Activated T-helper 17 cell treated with anti-CD3 and anti-CD28 coated beads, Interleukin-2, amount 50 U/mL, for 72 hours (primary cell): ENCODE results near the gene TUBB1. TPM values are rescaled to one million over a fixed set of nuclear protein-coding genes. Genes with fewer than 3 reads are reported as not detected.
"Not testable (repeated sequence)": the region's sequence is repeated elsewhere in the genome, so short reads cannot be mapped to it uniquely, and the experiment has no call there.

Source experiments
- ATAC-seq: fragments of 150-1000 bp; cut with Tn5 transposase; replicated peaks from 2 replicates; pipeline ENCODE4 v1.10.0; 2021; ENCODE audit warnings: mild to moderate bottlenecking, moderate library complexity
- H3K27ac Mint-ChIP-seq: one replicate; pipeline ENCODE4 v1.8.0; 2022; ENCODE audit warnings: mixed read lengths
- H3K27me3 Mint-ChIP-seq: one replicate; pipeline ENCODE4 v1.8.0; 2022; ENCODE audit warnings: mixed read lengths
- H3K36me3 Mint-ChIP-seq: one replicate; pipeline ENCODE4 v1.8.0; 2022; ENCODE audit warnings: low read depth, mild to moderate bottlenecking, mixed read lengths
- H3K4me1 Mint-ChIP-seq: one replicate; pipeline ENCODE4 v1.8.0; 2022; ENCODE audit warnings: mixed read lengths
- H3K4me3 Mint-ChIP-seq: one replicate; pipeline ENCODE4 v1.8.0; 2022; ENCODE audit warnings: mild to moderate bottlenecking, mixed read lengths
- H3K9me3 Mint-ChIP-seq: one replicate; pipeline ENCODE4 v1.8.0; 2022; ENCODE audit warnings: mixed read lengths
- total RNA-seq, 2 donors: library from RNA; stranded (reverse); gene quantifications; one replicate each; pipeline ENCODE4 v1.2.3, GENCODE V29; 2022

The TUBB1 gene
- total RNA-seq, 2 donors from 2014 or later: 0.08 to 0.13 TPM

DNA sequence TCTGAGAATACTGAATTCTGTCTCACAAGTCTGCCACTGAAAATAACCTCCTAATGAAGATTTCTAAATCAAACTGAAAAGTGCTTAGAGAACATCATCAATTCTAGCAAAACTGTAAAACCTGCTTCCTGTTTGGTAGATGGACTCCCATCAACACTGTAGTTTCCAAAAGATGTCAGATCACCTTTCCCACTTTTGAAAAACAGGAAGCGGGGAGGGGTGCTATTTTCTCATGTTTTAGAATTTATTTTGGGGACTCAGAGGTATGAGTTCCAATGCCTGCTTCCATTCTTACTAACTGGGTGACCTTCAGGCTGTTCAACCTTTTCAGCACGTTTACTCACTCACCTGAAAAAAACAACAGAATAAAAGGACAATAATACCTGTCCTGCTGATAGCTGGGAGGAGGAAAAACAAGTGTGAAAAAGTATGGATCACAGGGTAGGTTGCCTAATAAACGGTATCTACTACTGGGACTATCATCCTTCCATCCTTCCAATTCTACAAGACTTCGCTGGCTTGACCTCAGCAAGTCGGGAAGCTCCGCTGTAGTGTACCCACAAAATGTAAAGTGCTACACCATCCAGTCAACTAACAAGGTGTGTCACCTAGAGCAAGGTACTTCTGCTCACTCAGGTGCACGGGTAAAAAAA is 11.8 kb downstream of the TUBB1 start:
- Mint-ChIP-seq H3K9me3 (no peaks in the 10 kb centered on the region), H3K4me3 (peak overlapping the region; percentile 90), H3K27me3 (no peaks in the 10 kb centered on the region), H3K4me1 (peaks cover 38% of the 10 kb centered on the region), H3K36me3 (peaks cover 93% of the 10 kb centered on the region), H3K27ac (peak overlapping the region; percentile 40)
- no peak for ATAC-seq

DNA sequence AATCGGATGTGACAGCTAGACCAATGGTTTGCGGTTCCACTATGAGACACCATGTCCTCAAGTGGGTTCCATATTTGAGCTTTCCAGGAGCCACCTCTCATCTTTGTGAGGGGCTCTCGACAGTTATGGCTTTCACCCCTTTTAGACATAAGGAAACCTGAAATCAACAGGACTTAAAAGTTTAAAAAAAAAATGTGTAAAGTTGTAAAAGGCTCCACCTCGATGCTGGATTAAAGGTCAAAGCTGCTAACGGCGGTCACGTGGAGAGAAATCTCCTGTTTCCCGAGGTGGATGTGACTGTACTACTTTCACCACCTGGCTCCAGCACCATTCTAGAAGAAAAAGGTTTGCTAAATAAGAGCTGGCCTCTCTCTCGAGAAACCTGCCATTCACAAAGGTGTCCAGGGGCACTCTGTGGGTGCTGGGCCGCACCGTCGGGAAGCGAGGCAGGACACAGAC is 12.4 kb downstream of the TUBB1 start:
- H3K36me3 Mint-ChIP-seq: peaks cover 93% of the 10 kb centered on the region
- H3K4me1 Mint-ChIP-seq: peaks cover 38% of the 10 kb centered on the region
- H3K27me3 Mint-ChIP-seq: no peaks in the 10 kb centered on the region
- H3K27ac Mint-ChIP-seq: peak overlapping the region; percentile 40
- ATAC-seq: peak; percentile 18
- H3K9me3 Mint-ChIP-seq: no peaks in the 10 kb centered on the region
- H3K4me3 Mint-ChIP-seq: peak overlapping the region; percentile 90

DNA sequence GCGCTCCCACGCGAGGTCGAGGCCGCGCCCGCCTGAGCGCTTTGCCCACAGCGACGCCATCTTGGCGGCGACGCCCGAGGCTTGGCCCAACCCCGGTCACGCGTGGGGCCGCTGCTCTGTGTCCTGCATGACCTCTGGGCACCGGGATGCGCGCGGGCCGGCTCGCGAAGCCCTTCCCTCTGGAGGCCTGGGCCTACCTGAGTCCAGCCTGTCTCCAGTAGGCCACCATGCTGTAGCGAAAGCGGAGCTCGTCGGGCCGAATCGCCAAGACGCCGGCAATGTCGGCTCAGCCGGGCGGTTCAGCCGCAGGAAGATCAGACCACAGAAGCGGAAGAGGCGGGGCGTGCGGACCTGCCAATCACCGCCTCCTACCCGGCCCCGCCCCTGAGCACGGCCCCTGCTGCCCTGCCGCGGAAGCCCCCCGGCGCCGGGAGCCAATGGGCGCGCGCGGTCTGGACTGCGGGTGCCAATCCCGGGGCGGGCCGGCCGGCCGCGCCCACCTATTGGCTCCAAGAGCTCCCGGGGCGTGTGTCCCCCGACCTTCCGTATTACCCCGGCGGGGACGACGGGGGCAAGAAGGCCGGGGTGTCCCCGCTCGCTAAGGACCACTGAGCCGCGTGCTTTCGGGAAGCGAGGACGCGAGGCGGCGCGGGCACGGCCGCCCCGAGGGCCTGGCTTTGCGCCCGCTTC is 12.9 kb downstream of the TUBB1 start, which contains the start of gene ATP5F1E:
Gene ATP5F1E, minus strand, starts transcription at position 313 of the 690 bp plus-strand sequence. Its CDS starts 84 bp downstream, at position 229.
- peaks cover 37% of the 10 kb centered on the region for H3K4me1 Mint-ChIP-seq
- H3K4me3 Mint-ChIP-seq: peak within 1 kb of the TSS; percentile 90
- H3K9me3 Mint-ChIP-seq: no peaks in the 10 kb centered on the region
- peaks cover 93% of the 10 kb centered on the region for H3K36me3 Mint-ChIP-seq
- H3K27ac Mint-ChIP-seq: peak within 1 kb of the TSS; percentile 40
- no peaks in the 10 kb centered on the region for H3K27me3 Mint-ChIP-seq
- peak; percentile 94 for ATAC-seq

DNA sequence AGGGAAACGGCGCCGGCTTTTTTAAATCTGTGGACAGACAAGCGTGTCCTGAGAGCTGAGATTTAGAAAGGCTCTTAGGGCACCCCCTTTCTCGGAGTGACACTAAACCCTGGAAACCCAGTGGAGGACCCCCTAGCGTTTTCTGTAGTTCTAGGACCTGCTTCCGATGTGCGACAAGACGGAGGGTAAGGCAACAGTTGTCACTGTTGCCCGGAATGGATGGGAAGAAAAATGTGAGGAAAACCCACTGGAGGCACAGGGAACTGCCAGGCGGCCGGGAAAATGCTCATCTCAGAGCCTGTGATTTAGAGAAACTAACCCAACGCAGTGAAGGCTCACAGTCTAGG is 13.5 kb downstream of the TUBB1 start:
- peaks cover 32% of the 10 kb centered on the region for H3K4me1 Mint-ChIP-seq
- peaks cover 93% of the 10 kb centered on the region for H3K36me3 Mint-ChIP-seq
- peak overlapping the region; percentile 90 for H3K4me3 Mint-ChIP-seq
- H3K27me3 Mint-ChIP-seq: no peaks in the 10 kb centered on the region
- ATAC-seq: no peak
- H3K9me3 Mint-ChIP-seq: no peaks in the 10 kb centered on the region
- peak overlapping the region; percentile 40 for H3K27ac Mint-ChIP-seq

DNA sequence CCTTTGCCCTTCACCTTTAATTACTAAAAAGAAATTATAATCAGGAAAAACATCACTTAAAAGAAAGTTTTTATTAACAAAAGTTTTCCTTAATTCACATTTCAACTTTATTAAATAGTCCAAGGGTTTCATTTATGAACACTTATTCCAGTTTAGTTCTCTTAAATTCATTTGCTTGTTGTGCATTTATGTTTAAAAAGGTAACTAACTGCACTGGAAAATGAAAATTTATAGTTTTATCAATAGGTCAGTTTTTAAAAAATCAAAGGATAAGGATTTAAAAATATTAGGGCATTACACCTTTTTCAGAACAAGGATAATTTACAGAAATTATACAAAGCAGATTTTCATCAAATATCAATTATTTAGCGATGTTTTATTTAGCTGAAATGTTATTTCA is 13.9 kb downstream of the TUBB1 start:
- H3K4me1 Mint-ChIP-seq: peaks cover 29% of the 10 kb centered on the region
- peak overlapping the region; percentile 40 for H3K27ac Mint-ChIP-seq
- no peak for ATAC-seq
- no peaks in the 10 kb centered on the region for H3K27me3 Mint-ChIP-seq
- no peaks in the 10 kb centered on the region for H3K9me3 Mint-ChIP-seq
- peaks cover 93% of the 10 kb centered on the region for H3K36me3 Mint-ChIP-seq
- peak overlapping the region; percentile 90 for H3K4me3 Mint-ChIP-seq

DNA sequence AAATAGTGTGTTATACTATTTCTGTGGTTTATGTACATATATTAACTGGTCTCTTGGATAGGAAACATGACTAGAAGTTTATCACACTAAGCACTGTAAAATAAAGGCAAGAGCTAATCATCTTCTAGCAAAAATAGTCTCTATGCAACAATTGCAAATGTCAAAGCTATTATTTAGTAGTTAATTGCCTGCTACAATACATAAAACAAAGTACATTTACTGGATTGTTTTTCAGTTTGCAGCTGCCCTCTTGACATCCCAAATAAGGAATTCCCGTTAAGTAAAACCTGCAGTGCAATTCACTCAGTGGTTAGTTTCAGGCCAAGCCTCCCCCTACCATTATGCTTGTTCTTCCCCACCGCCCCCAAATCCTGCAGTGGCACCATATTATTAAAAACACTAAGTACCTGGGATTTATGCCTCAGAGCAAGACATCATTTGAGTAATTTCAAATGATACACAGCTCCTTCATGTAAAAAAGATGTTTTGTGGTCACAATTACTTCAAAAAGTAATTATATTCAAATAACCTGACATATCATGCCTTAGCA is 14.5 kb downstream of the TUBB1 start:
- Mint-ChIP-seq H3K4me1 (peaks cover 25% of the 10 kb centered on the region), H3K27me3 (no peaks in the 10 kb centered on the region), H3K27ac (no peak overlapping the region), H3K9me3 (no peaks in the 10 kb centered on the region), H3K4me3 (peak overlapping the region; percentile 39), H3K36me3 (peaks cover 93% of the 10 kb centered on the region)
- ATAC-seq: no peak

DNA sequence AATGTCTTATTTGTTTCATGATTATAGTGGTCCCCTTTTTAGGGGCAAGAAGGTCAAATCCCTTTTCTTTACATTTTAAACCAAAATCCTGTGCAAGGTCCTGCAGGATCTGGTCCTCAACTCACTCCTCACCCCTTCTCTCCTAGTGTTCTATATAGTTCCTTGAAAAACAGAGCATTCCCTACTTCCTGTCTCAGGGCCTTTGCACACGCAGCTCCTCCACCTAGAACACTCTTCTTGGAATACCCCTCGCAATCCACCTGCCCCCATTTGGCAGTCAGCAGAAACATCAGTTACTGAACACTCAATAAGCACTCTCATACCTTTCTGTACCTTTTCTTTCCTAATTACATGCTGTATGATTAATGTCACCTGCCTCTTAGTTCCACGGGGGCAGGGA is 16.2 kb downstream of the TUBB1 start:
- peak overlapping the region; percentile 5 for H3K27ac Mint-ChIP-seq
- H3K27me3 Mint-ChIP-seq: no peaks in the 10 kb centered on the region
- no peak for ATAC-seq
- H3K9me3 Mint-ChIP-seq: no peaks in the 10 kb centered on the region
- H3K4me1 Mint-ChIP-seq: peaks cover 25% of the 10 kb centered on the region
- peaks cover 93% of the 10 kb centered on the region for H3K36me3 Mint-ChIP-seq
- no peak overlapping the region for H3K4me3 Mint-ChIP-seq

DNA sequence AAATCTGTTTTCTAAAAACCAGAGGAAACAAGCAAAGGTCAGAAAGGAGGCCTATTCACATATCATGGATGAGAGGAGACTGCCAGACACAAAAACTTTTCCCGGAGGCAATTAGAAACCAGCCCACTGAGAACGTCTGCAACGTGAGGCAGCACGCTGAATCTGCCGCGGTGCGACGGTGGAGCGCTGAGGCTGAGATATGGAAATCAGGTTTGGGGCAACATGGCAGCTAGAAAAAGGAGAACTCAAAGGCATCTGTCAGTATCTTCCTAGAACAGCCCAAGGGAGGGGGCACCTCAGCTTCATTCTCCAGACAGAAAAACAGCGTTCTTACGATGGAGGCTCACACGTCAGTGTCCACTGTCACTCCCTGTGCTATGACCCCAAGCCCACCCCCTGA is 18.2 kb downstream of the TUBB1 start:
- Mint-ChIP-seq H3K4me1 (peaks cover 32% of the 10 kb centered on the region), H3K27ac (peak overlapping the region; percentile 11), H3K36me3 (peaks cover 89% of the 10 kb centered on the region), H3K4me3 (no peak overlapping the region), H3K9me3 (no peaks in the 10 kb centered on the region), H3K27me3 (no peaks in the 10 kb centered on the region)
- no peak for ATAC-seq

DNA sequence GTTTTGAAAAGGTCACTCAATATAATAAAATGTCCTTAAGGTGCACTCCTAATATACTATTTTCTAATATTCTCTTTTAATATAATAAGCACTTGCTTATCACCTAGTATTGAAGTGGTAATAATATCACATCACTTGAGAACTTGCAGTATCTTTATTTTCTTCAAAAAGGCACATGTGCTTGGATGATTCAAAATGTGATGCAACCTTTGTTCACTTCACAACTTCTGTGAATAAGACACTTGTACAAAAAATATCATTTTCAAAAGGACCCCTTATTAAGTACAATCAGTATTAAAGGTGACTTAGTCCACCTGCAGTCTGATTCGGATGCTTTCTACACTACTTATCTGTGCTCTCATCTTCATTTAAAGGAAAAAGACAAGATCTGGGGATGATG is 20.0 kb downstream of the TUBB1 start:
- Mint-ChIP-seq H3K4me1 (peaks cover 37% of the 10 kb centered on the region), H3K4me3 (peak overlapping the region; percentile 82), H3K27me3 (no peaks in the 10 kb centered on the region), H3K9me3 (no peaks in the 10 kb centered on the region), H3K36me3 (peaks cover 74% of the 10 kb centered on the region), H3K27ac (peak overlapping the region; percentile 58)
- ATAC-seq: no peak

DNA sequence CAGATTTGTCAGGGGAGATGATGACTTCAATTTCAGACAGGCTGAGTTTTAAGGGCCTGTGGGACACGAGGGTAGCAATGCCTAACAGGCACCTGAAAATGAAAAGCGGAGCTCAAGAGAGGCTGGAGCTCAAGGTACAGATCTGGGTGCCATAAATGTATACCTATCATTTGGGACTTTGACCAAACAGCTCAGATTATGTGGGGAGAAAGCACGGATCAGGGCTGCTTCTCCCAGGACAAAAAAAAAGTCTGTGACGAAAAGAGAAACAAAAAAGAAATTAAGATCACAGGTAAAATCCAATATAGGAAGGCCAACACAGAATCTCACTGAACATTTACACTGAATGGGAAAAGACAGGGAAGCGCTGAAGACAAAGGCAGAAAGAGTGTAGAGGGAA is 21.4 kb downstream of the TUBB1 start:
- Mint-ChIP-seq H3K27ac (peak overlapping the region; percentile 72), H3K36me3 (peaks cover 60% of the 10 kb centered on the region), H3K4me3 (peak overlapping the region; percentile 82), H3K4me1 (peaks cover 37% of the 10 kb centered on the region), H3K9me3 (no peaks in the 10 kb centered on the region), H3K27me3 (no peaks in the 10 kb centered on the region)
- no peak for ATAC-seq

DNA sequence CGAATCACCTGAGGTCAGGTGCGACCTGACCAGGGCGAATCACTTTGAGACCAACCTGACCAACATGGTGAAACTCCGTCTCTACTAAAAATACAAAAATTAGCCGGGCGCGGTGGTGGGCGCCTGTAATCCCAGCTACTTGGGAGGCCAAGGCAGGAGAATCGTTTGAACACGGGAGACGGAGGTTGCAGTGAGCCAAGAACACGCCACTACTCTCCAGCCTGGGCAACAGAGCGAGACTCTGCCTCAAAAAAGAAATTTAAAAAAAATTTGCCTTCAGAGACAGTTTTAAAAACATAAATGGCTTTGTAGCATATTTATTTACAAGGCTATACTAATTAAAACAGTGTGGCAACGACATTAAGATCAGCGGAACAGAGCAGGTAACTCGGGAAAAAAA is 22.3 kb downstream of the TUBB1 start:
- ATAC-seq, H3K27me3 Mint-ChIP-seq, H3K9me3 Mint-ChIP-seq: not testable (repeated sequence)
- peak overlapping the region; percentile 72 for H3K27ac Mint-ChIP-seq
- H3K4me1 Mint-ChIP-seq: peaks cover 37% of the 10 kb centered on the region
- H3K4me3 Mint-ChIP-seq: peak overlapping the region; percentile 82
- peaks cover 52% of the 10 kb centered on the region for H3K36me3 Mint-ChIP-seq

DNA sequence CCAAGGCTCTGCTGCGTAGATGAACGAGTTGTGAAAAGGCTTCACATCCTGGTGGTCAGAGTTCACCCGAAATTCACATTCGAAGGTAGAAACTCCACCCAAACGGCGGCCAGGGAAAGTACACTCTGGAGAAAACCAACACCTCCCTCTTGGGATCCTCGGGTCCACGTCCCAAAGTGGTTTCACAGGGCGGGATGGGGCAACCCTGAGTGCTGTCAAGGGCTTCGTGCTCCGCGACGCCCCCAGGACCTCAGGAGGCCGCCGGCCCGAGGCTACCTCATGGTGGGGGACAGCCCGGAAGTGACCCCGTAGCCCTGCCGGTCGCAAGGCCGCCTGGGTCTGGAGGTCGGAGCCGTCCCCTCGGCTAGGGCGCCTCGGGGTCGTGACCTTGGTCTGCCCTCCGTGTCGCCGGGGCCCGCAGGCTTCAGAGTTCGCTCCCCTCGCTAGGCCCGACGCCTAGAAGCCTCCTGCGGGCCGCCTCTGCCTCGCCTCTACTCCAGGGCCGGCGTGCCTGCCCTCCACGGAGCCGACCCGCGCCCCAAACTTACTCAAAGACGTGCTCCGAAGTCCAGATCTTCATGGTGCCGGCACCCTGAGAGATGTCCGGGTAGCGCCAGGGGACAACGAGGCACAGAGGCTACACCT is 23.0 kb downstream of the TUBB1 start, which contains the start of gene PRELID3B:
Gene PRELID3B, minus strand, starts transcription at position 636 of the 645 bp plus-strand sequence. Its CDS starts 56 bp downstream, at position 580.
- Mint-ChIP-seq H3K4me3 (peak within 1 kb of the TSS; percentile 82), H3K27me3 (no peaks in the 10 kb centered on the region), H3K4me1 (peaks cover 31% of the 10 kb centered on the region), H3K9me3 (no peaks in the 10 kb centered on the region), H3K27ac (peak within 1 kb of the TSS; percentile 74), H3K36me3 (peaks cover 44% of the 10 kb centered on the region)
- peak; percentile 40 for ATAC-seq

DNA sequence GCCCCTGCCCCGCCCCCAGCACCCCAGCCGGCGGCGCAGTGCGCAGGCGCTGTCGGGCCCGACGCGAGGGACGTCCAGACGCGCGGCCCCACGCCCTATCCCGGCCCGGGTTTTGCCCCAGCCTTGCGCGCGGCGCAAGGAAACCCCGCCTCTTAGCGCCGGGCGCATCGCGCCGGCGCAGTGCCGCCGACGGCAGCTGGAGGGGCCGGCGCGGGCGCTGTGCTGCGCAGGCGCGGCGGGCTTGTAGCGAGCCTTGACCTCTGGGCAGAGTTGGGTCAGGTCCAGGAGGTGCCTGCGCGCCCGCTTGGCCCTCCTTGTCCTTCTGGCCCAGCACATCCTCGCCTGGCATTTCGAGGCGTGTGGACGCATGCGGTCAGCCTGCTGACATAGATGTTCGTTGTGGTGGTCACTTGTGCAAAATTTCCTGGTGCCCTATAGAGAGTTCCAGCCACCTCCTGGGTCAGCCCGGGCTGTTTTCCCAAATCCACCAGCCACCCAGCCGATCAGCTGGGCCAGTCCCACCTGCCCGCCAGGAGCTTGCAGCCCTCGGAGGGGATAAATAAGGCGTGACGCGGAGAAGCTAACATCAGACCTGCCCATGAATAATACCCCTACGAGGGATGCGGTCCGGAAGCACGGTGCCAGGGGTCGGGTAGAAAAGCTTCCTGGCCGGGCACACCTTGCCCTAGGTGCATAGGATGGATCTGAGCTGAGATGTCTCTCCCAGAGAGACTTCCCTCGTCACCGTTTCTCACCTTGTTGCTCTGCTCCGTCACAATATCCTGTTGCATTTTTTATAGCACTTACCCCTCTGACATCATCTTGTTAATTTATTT is 23.8 kb downstream of the TUBB1 start:
- peaks cover 35% of the 10 kb centered on the region for H3K4me1 Mint-ChIP-seq

DNA sequence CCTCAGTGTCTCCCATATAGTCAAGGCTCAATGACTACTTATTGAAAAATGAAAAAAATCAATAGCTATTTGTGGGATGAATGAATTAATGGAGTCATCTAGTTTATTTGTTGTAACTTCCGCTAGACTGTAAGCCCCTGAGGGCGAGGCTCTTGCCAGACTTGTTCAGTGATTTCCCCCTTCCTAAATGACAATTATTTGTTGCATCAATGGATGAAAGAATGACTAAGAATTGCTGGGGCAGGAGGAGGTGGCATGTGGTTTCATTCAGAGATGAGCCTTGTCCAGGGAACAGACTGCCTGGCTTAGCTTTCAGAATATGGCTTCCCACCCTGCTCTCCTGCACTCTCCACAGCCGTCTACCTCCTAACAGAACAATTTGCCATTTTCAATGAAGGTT is 24.5 kb downstream of the TUBB1 start:
- no peak for ATAC-seq
- no peaks in the 10 kb centered on the region for H3K27me3 Mint-ChIP-seq
- peak overlapping the region; percentile 82 for H3K4me3 Mint-ChIP-seq
- peak overlapping the region; percentile 74 for H3K27ac Mint-ChIP-seq
- H3K36me3 Mint-ChIP-seq: peaks cover 30% of the 10 kb centered on the region
- H3K4me1 Mint-ChIP-seq: peaks cover 41% of the 10 kb centered on the region
- H3K9me3 Mint-ChIP-seq: no peaks in the 10 kb centered on the region

More for the DNA sequence above, 23.8 kb downstream of the TUBB1 start:
- no peaks in the 10 kb centered on the region for H3K9me3 Mint-ChIP-seq
- no peaks in the 10 kb centered on the region for H3K27me3 Mint-ChIP-seq
- peak overlapping the region; percentile 82 for H3K4me3 Mint-ChIP-seq
- H3K27ac Mint-ChIP-seq: peak overlapping the region; percentile 74
- peak; percentile 97 for ATAC-seq
- H3K36me3 Mint-ChIP-seq: peaks cover 37% of the 10 kb centered on the region
